ENCODE results near the gene SNAI3.
"Not testable (repeated sequence)": the region's sequence is repeated elsewhere in the genome, so short reads cannot be mapped to it uniquely, and the experiment has no call there.

Gene SNAI3

GRCh38 chr16:88690341-88691128 is 4.2 kb upstream of the SNAI3 start:
- DNase-seq = no peak

DNA sequence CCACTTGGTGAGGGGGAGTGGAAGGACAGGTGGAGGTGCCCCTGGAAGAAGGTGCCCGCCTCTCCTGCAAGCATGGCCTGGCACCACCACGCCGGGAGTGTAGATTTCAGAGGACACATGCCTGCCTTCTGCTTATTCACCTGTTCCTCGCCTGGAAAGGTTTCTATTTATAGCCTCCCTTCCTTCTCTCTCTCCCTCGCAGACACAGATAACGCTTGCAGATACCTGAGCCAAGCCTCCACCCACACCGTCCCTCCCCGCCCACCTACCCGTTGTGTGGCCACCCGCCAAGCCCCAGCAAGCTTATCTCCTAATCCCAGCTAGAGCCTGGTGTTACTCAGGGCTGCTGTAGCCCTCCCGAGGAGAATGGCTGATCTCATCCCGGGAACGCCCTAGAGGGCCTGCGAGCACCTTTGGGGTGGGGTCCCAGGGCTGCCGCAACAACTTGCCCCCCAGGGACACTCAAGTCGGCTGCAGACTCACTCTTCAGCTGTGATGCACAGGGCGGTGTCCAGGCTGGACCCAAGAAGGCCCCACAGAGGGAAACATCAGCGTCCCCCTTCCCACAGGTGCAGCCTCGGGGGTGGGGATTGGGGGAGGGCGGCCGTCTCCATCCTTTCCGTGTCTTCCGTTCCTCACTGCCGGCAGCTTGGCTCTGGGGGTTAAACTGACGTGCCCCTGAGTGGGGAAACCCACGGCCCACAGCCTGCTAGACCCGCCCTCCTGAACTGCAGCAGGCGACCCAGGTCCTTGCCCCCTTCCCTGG is 1.9 kb upstream of the SNAI3 start:
- DNase-seq = no peak

- DNase-seq = no peak
Measured at GRCh38 chr16:88687676-88688012, 1.3 kb upstream of the SNAI3 start.

DNA sequence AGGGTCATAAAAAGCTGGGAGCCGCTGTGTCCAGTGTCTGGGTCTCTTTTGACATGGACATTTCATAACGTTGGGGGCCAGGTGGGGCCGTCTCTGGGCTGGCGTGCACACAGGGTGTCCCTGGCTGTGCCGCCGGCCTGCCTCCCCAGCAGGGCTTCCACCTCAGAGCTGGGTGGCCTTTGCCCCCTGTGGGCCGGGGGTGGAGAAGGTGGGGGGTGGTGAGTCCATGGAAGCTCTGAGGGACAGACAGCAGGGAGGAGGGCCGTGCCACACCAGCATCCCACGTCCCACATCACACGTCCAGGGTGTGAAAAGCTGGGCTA is 908 bp upstream of the SNAI3 start:
- no peak for DNase-seq

DNA sequence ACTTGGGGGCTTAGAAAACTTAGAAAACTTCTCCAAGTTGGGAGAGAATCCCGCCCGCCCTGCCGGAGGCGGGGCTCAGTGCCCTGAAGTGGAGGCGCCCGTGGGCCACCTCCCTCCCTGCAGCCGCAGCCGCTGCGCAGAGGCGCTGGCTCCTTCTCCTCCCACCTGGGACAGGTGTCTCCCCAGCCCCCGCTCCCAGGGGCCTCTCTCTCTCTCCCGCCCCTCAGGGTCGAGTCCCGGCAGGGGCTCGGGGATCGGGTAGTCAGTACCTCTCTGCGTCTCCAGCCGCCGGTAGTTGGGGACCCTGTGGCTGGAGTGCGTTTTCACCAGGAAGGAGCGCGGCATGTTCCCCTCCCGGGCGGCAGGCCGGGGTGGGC is 257 bp downstream of the SNAI3 start:
- DNase-seq = peak; percentile 50

DNA sequence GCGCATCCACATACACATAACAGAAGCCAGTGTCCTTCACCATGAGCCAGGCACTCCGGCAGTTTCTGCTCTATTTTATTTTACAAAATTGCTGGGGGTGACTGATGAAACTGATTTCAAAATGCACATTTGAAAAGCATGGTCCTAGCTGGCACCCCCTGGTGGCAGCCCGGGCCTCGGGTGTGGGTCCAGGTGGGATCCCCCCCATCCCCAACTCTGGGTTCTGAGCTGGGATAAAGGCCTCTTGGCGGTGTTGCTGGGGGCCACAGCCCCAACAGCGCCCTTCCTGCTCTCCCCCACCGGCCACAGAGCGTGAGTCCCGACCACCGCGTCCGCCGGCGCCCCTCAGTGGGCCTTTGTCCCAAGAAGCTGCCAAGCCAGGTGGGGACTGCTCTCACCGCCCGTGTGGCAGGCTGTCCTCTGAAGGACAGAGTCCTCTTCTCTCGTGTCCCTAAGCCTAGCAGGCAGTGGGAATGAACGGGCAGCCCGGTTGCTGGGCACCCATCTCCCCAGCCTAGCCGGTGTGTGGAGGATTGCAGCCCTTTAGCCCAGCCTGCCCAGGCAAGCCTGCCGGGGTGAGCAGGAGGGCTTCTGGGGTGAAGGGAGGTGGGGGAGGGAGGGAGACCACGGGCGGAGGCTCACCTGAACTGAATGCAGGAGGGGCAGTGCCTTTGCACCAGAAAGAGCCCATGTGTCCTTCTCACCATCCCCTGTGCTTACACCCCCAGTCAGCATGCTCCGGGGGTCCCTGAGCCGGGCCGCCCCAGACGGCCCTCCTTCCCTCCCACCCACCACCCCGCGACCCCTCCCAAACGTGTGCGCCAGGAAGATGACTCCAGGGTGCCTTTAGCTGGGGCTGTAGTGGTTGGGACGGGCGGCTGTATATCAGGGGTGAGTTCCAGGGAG is 898 bp downstream of the SNAI3 start:
- DNase-seq = peak; percentile 73

DNA sequence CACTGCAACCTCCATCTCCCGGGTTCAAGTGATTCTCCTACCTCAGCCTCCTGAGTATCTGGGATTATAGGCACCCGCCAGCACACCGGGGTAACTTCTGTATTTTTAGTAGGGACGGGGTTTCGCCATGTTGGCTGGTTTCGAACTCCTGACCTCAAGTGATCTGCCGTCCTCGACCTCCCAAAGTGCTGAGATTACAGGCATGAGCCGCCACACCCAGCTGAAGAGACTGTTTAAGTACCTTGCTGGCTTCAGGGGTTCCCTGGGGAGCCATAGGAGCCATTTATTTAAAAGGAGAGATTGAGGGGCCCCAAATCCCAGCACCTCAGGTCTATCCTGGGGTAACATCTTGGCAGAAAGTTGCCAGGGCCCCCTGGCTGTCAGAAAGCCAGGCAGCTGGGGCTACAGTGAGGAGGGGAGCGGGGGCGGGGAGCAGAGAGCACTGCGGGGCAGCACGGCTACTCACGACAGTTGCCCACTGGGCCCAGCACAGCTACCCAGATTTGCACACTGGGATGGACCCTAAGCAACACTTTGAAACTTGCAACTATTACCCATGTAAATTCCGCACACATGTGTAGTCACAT is 1.6 kb downstream of the SNAI3 start:
- no peak for DNase-seq

GRCh38 chr16:88681709-88682451 is 4.4 kb downstream of the SNAI3 start:
- DNase-seq = peak; percentile 70

GRCh38 chr16:88681084-88681680 is 5.1 kb downstream of the SNAI3 start:
- peak; percentile 48 for DNase-seq

DNA sequence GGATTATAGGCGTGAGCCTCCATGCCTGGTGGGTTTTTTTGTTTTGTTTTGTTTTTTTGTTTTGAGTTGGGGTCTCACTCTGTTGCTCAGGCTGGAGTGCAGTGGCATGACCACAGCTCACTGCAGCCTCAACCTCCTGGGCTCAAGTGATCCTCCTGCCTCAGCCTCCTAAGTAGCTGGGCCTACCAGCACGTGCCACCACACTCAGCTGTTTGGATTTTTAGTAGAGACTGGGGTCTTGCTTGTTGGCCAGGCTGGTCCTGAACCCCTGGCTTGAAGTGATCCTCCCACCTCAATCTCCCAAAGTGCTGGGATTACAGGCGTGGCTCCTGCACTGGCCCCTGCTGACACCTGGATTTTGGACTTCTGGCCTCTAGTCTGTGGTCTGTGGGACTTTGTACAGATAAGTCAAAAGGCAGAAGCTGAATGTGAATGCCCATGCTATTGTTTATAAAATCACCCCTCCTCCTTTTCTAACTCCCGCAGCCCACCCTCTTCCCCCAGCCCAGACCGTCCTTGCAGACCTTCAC is 5.7 kb downstream of the SNAI3 start:
- DNase-seq = no peak

- DNase-seq = no peak
Measured at GRCh38 chr16:88678224-88678979, 7.9 kb downstream of the SNAI3 start.

DNA sequence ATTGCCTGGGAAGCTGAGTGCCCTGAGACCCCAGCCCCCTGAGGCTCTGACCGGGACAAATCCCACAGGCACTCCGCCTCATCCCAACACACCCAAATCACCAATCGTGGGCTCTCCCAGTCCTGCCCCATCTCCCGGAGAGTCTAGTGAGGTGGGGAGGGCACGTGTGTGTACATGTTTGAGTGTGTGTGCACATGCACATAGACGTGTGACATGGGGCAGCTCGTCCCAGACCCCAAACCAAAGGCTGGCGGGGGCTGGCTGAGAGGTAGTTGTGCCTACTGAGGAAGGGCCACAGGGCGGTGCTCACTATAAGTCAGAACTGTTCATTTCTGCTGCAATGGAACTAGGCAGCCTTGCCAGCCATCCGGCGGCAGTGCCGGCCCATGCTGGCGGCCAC is 8.6 kb downstream of the SNAI3 start:
- DNase-seq = no peak

- no peak for DNase-seq
Measured at GRCh38 chr16:88676502-88677242, 9.6 kb downstream of the SNAI3 start.

DNA sequence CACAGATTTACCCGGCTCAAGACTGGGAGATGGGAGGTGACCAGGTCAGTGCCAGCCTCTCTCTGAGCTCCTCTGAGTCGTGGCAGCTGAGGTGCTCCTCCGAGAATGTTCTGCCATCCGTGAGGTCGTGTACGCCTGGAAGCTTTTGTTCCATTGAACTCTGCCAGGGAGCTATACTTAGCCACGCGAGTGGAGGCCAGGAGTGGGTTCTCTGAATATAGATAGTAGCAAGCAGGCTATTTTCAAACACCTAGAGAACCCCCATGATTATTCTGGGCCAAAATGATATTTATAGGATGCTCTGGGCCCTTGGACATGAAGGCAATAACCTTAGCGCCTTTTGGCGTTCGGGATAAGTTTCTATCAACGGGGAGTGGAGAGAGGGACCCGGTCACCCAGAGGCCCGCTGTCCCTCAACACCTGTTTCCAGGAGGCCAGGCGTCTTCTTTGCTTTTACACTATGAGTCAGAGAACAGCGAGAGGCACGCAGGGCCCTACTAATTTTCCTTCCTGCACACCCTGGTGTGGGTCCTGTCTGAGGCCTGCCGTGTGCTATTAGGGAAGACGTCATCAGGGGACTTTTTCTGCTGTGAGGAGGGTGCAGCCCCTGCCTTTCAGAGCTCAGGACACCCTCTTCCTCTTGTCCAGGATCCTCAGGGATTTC is 12.5 kb downstream of the SNAI3 start:
- no peak for DNase-seq

- no peak for DNase-seq
Measured at GRCh38 chr16:88672776-88673175, 13.5 kb downstream of the SNAI3 start.

GRCh38 chr16:88671806-88672205 is 14.5 kb downstream of the SNAI3 start:
- DNase-seq = no peak

DNA sequence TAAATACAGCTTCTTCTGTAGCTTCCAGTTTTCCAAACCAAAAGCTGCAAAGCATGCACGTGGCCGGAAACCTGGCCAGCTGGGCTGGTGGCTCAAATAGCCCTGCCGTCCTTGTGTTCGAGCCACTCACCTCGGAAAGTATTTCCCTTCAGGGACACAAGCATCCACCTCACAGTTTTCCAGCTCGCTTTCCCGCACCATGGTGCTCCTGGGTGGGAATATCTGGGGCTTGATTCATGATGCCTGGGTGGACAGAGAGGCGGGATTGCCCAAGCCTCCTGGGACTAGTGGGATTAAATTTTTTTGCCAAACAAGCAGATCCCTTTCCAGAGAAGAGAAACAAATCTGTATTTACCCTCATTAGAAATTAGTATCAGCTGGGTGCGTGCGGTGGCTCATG is 16.3 kb downstream of the SNAI3 start:
- no peak for DNase-seq

GRCh38 chr16:88669493-88669892 is 16.8 kb downstream of the SNAI3 start:
- DNase-seq = not testable (repeated sequence)

GRCh38 chr16:88667461-88667860 is 18.8 kb downstream of the SNAI3 start:
- DNase-seq = no peak

DNA sequence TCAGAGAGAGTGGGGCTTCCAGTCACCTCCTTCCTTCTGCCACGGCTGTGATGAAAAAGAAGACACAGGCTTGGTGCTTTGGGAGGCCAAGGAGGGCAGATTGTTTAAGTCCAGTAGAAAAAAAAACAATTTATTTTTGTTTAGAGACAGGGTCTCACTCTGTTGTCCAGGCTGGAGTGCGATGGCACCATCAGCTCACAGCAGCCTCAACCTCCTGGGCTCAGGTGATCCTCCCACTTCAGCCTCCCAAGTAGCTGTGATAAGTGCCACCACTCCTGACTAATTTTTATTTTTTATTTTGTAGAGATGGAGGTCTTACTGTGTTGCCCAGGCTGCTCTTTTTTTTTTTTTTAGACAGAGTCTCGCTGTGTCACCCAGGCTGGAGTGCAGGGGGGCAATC is 20.7 kb downstream of the SNAI3 start:
- DNase-seq = no peak
